Measurements from ENCODE around the gene NEU3.
"Not testable (repeated sequence)": the region's sequence is repeated elsewhere in the genome, so short reads cannot be mapped to it uniquely, and the experiment has no call there.

NEU3 gene

GRCh38 chr11:74984070-74984469 is 4.7 kb upstream of the NEU3 start (continued):
- no peak for TF ChIP-seq ZNF565 (CRISPR knock-in tag; conservative IDR thresholded peaks at IDR 0.05; ENCODE audit: low read depth)

- ATAC-seq, result no peak
- TF ChIP-seq CREB5 (CRISPR knock-in tag; IDR thresholded peaks at IDR 0.05; ENCODE audit: low read depth) (no peak), TSHZ2 (CRISPR knock-in tag; IDR thresholded peaks at IDR 0.05) (no peak), CSDC2 (CRISPR knock-in tag; IDR thresholded peaks at IDR 0.05) (no peak), ZFP3 (CRISPR knock-in tag; IDR thresholded peaks at IDR 0.05) (no peak)
Measured at GRCh38 chr11:74984730-74985129, 4.0 kb upstream of the NEU3 start.

GRCh38 chr11:74989260-74989638 is 516 bp downstream of the NEU3 start:
- TF ChIP-seq TSHZ2 (CRISPR knock-in tag; IDR thresholded peaks at IDR 0.05) (no peak), RARB (CRISPR knock-in tag; IDR thresholded peaks at IDR 0.05) (no peak), POU6F1 (CRISPR knock-in tag; IDR thresholded peaks at IDR 0.05; ENCODE audit: borderline replicate concordance, low read depth) (no peak), TCF4 (CRISPR knock-in tag; IDR thresholded peaks at IDR 0.05; ENCODE audit: borderline replicate concordance) (no peak), TOX (CRISPR knock-in tag; IDR thresholded peaks at IDR 0.05; ENCODE audit: borderline replicate concordance) (no peak)
- peak; percentile 30 for ATAC-seq

- ATAC-seq, result not testable (repeated sequence)
Measured at GRCh38 chr11:74990150-74990549, 1.4 kb downstream of the NEU3 start.

GRCh38 chr11:74990941-74991340 is 2.2 kb downstream of the NEU3 start:
- no peak for ATAC-seq
- no peak for TF ChIP-seq ISL1 (CRISPR knock-in tag; IDR thresholded peaks at IDR 0.05)
- TF ChIP-seq ZNF8 (CRISPR knock-in tag; IDR thresholded peaks at IDR 0.05), result no peak
- TF ChIP-seq PATZ1 (CRISPR knock-in tag; IDR thresholded peaks at IDR 0.05; ENCODE audit: borderline replicate concordance), result no peak
- TF ChIP-seq TSHZ2 (CRISPR knock-in tag; IDR thresholded peaks at IDR 0.05), result no peak
- TF ChIP-seq ZNF565 (CRISPR knock-in tag; conservative IDR thresholded peaks at IDR 0.05; ENCODE audit: low read depth), result no peak
- no peak for TF ChIP-seq SNAI2 (CRISPR knock-in tag; IDR thresholded peaks at IDR 0.05)
- no peak for TF ChIP-seq ZNF70 (CRISPR knock-in tag; IDR thresholded peaks at IDR 0.05)
- no peak for TF ChIP-seq GLIS3 (CRISPR knock-in tag; IDR thresholded peaks at IDR 0.05)
- TF ChIP-seq CSDC2 (CRISPR knock-in tag; IDR thresholded peaks at IDR 0.05), result no peak
- no peak for TF ChIP-seq RARB (CRISPR knock-in tag; IDR thresholded peaks at IDR 0.05)
- TF ChIP-seq TCF4 (CRISPR knock-in tag; IDR thresholded peaks at IDR 0.05; ENCODE audit: borderline replicate concordance), result no peak
- no peak for TF ChIP-seq BACH2 (CRISPR knock-in tag; IDR thresholded peaks at IDR 0.05; ENCODE audit: borderline replicate concordance)
- TF ChIP-seq POU6F1 (CRISPR knock-in tag; IDR thresholded peaks at IDR 0.05; ENCODE audit: borderline replicate concordance, low read depth), result no peak
- TF ChIP-seq ZFP3 (CRISPR knock-in tag; IDR thresholded peaks at IDR 0.05), result no peak
- no peak for TF ChIP-seq ZC3H10 (CRISPR knock-in tag; IDR thresholded peaks at IDR 0.05)

Measured in SK-N-SH treated with all-trans-retinoic acid at 6 μM for 48 hours (cell line).